Smooth muscle cell of the brain vasculature (primary cell): ENCODE results near the gene SLC6A2.
"Not testable (repeated sequence)": the region's sequence is repeated elsewhere in the genome, so short reads cannot be mapped to it uniquely, and the experiment has no call there.

Experiments used
- DNase-seq: peaks from one replicate; pipeline ENCODE4 v3.0.0-alpha.2; 2012; ENCODE audit warnings: low read depth, low spot score

SLC6A2 gene

GRCh38 chr16:55655897-55656681 lies at the start of gene SLC6A2:
SLC6A2 (plus strand) TSS chr16:55655988; CDS start chr16:55656695, 707 bp downstream.
- DNase-seq = no peak

GRCh38 chr16:55613613-55614335 lies 42.0 kb upstream of the SLC6A2 start:
- DNase-seq = no peak

- DNase-seq = no peak
Measured at GRCh38 chr16:55615071-55615470, 40.7 kb upstream of the SLC6A2 start.

GRCh38 chr16:55615670-55616069 lies 40.1 kb upstream of the SLC6A2 start:
- DNase-seq = not testable (repeated sequence)

GRCh38 chr16:55621771-55622170 lies 34.0 kb upstream of the SLC6A2 start:
- no peak for DNase-seq

GRCh38 chr16:55622272-55622671 lies 33.5 kb upstream of the SLC6A2 start:
- DNase-seq = no peak

- no peak for DNase-seq
Measured at GRCh38 chr16:55622930-55623561, 32.7 kb upstream of the SLC6A2 start.

- no peak for DNase-seq
Measured at GRCh38 chr16:55623640-55624039, 32.1 kb upstream of the SLC6A2 start.

- no peak for DNase-seq
Measured at GRCh38 chr16:55624696-55625095, 31.1 kb upstream of the SLC6A2 start.

GRCh38 chr16:55625843-55626242 lies 29.9 kb upstream of the SLC6A2 start:
- DNase-seq = no peak

- no peak for DNase-seq
Measured at GRCh38 chr16:55628306-55628968, 27.4 kb upstream of the SLC6A2 start.

GRCh38 chr16:55630774-55631173 lies 25.0 kb upstream of the SLC6A2 start:
- no peak for DNase-seq

- DNase-seq = no peak
Measured at GRCh38 chr16:55632259-55632658, 23.5 kb upstream of the SLC6A2 start.

GRCh38 chr16:55634193-55634592 lies 21.6 kb upstream of the SLC6A2 start:
- no peak for DNase-seq

GRCh38 chr16:55638256-55638655 lies 17.5 kb upstream of the SLC6A2 start:
- DNase-seq = no peak

- DNase-seq = no peak
Measured at GRCh38 chr16:55640701-55641327, 15.0 kb upstream of the SLC6A2 start.

GRCh38 chr16:55641430-55642056 lies 14.2 kb upstream of the SLC6A2 start:
- no peak for DNase-seq

GRCh38 chr16:55642611-55643010 lies 13.2 kb upstream of the SLC6A2 start:
- no peak for DNase-seq

- DNase-seq = no peak
Measured at GRCh38 chr16:55643161-55643970, 12.4 kb upstream of the SLC6A2 start.

- no peak for DNase-seq
Measured at GRCh38 chr16:55645986-55646385, 9.8 kb upstream of the SLC6A2 start.
